ENCODE measurements around the gene WNT6. TPM values are rescaled to one million over a fixed set of nuclear protein-coding genes. Genes with fewer than 3 reads are reported as not detected.

WNT6 gene
- total and polyA plus RNA-seq, 10 of the 15 experiments (the other 5 are each of a cell fraction or from before 2014, with no cell fraction given): 0.11 to 0.44 (median 0.22) TPM; not detected in 5

DNA sequence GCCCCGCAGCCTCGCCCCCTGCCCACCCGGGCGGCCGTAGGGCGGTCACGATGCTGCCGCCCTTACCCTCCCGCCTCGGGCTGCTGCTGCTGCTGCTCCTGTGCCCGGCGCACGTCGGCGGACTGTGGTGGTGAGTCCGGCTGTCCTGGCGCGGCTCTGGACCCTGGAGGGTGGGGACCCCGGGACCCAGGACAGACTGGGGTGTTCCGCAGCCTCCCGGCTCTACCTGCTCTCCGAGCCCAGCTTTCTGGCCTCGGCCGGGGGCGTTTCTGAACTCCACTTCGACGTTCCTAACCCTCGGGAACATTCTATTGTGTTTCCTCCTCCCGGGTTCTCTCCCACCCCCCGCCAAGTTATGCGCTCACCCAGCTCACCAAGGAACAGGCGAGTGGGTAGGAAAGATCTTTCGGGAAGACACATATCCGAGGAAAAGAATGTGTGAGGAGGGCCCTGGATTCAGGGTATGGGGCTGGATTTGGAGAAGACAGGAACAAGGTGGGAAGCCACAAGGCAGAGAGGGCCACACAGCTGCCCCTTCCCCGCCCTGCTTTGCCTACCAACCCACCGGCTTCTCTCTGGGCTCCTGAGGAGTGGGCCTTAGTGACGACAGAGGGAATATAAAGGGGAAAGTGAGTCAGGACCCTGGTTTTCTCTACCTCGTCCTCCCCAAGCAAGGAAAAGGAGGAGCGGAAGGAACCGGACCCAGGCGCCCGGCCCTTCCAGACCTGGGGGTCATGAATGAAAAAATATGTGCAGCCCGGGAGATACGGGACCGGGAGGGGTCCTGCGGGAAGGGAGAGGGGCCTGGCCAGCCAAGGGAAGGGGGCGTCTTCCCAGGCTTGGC is 605 bp downstream of the WNT6 start:
- ChIA-PET RAD21 (ENCODE audit: unreplicated experiment) (interaction anchor here (1.0 kb wide), 1 partner anchor 38 kb away, joined by 6 read pairs; no protein-coding TSS in a partner anchor), CTCF (no interaction called here), SMC1A (ENCODE audit: uncharacterized antibody, unreplicated experiment) (no interaction called here), POLR2A (no interaction called here)
- Histone ChIP-seq H3K4me2 (ENCODE audit: control insufficient read depth, insufficient read depth) (0 out of 2 replicates have a peak overlapping the region, but pooled peaks have one; percentile 9), H4K20me1 (ENCODE audit: control insufficient read depth, insufficient read depth) (no peaks in the 10 kb centered on the region), H3K27ac (ENCODE audit: control insufficient read depth, insufficient read depth) (no peak overlapping the region), H3K79me2 (ENCODE audit: control insufficient read depth, insufficient read depth, low read length) (no peaks in the 10 kb centered on the region), H3K9ac (ENCODE audit: control insufficient read depth, insufficient read depth, low read length) (no peak overlapping the region), H2AFZ (ENCODE audit: control insufficient read depth, low read depth, low read length) (no peak overlapping the region), H3K4me3 (no peak overlapping the region), H3K27me3 (replicated peaks in 1 of 2; ENCODE audit: control insufficient read depth in 2 of 2, insufficient read depth in 2 of 2, low read length in 1 of 2) (peaks cover 22 to 25% of the 10 kb centered on the region in 2 experiments), H3K9me3 (replicated peaks; ENCODE audit: control insufficient read depth, insufficient read depth, low read length) (no peaks in the 10 kb centered on the region), H3K4me1 (ENCODE audit: control insufficient read depth, insufficient read depth, low read length) (no peaks in the 10 kb centered on the region), H3K36me3 (ENCODE audit: control insufficient read depth in 2 of 2, insufficient read depth in 2 of 2, low read length in 1 of 2) (no peaks in the 10 kb centered on the region)
- in situ Hi-C loops (cut with MboI): no loop called here
- WGBS (ENCODE audit: insufficient coverage, insufficient replicate concordance, low lambda C conversion rate, missing lambda C conversion rate): 15% methylated on average over 34 of the region's 47 CpGs
- FAIRE-seq (no peak), ATAC-seq (no peak), DNase-seq (ENCODE audit: low read depth, low spot score) (no peak)
- BruUV-seq (replicated peaks): no TSS peak
- TF ChIP-seq ASH2L (IDR thresholded peaks at IDR 0.05; ENCODE audit: borderline replicate concordance, low read depth): no peak
- no peak for TF ChIP-seq NFYA (IDR thresholded peaks at IDR 0.05; ENCODE audit: borderline replicate concordance, low read depth, low read length)
- no peak for TF ChIP-seq SMAD1 (IDR thresholded peaks at IDR 0.05; ENCODE audit: low read depth, partially characterized antibody)
- TF ChIP-seq SUZ12 (IDR thresholded peaks at IDR 0.05; ENCODE audit: unreplicated experiment): peak; percentile 96
- intact Hi-C loops (cut with micrococcal nuclease; ENCODE audit: unreplicated experiment): no loop called here

DNA sequence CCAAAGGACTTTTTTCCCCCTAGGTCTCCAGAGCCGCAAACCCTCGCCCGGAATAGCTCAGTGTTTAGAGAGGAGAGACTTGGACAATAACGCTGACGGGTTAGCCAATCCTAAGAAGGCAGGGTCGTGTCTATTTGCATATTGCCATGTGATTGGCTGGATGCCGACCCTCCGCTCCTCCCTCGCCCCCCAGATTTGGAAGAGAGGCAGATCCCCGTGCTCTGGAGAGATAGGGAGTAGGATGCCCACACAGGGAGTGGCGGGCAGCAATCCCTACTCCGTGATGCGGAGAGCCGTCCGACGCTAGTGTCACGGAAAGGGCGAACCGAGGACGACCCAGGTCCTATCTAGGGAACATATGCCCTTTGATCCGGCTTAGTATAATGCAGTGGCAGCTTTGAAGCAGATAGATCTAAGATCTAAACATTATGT is 1.4 kb downstream of the WNT6 start:
- no peak overlapping the region for H3K9ac ChIP-seq (ENCODE audit: control insufficient read depth, insufficient read depth, low read length)
- H3K27ac ChIP-seq (ENCODE audit: control insufficient read depth, insufficient read depth): no peak overlapping the region
- no peaks in the 10 kb centered on the region for H3K9me3 ChIP-seq (replicated peaks; ENCODE audit: control insufficient read depth, insufficient read depth, low read length)
- BruUV-seq (replicated peaks): no TSS peak
- H3K4me1 ChIP-seq (ENCODE audit: control insufficient read depth, insufficient read depth, low read length): no peaks in the 10 kb centered on the region
- no peak for DNase-seq (ENCODE audit: low read depth, low spot score)
- intact Hi-C loops (cut with micrococcal nuclease; ENCODE audit: unreplicated experiment) (no loop called here), in situ Hi-C loops (cut with MboI) (no loop called here)
- WGBS (ENCODE audit: insufficient coverage, insufficient replicate concordance, low lambda C conversion rate, missing lambda C conversion rate): 36% methylated on average over 21 of the region's 21 CpGs
- CTCF ChIA-PET: interaction anchor here (0.5 kb wide), 1 partner anchor 38 kb away, joined by 3 read pairs; no protein-coding TSS in a partner anchor
- H3K27me3 ChIP-seq (replicated peaks in 1 of 2; ENCODE audit: control insufficient read depth in 2 of 2, insufficient read depth in 2 of 2, low read length in 1 of 2): peaks cover 17 to 24% of the 10 kb centered on the region in 2 experiments
- RAD21 ChIA-PET (ENCODE audit: unreplicated experiment): interaction anchor here (1.0 to 1.4 kb wide), 2 partner anchors 16 to 37 kb away, joined by 4 to 6 read pairs; no protein-coding TSS in a partner anchor
- peak overlapping the region; percentile 33; the same call in 1 of the 2 replicates for H3K4me2 ChIP-seq (ENCODE audit: control insufficient read depth, insufficient read depth)
- H3K36me3 ChIP-seq (ENCODE audit: control insufficient read depth in 2 of 2, insufficient read depth in 2 of 2, low read length in 1 of 2): no peaks in the 10 kb centered on the region
- no peaks in the 10 kb centered on the region for H4K20me1 ChIP-seq (ENCODE audit: control insufficient read depth, insufficient read depth)
- H3K79me2 ChIP-seq (ENCODE audit: control insufficient read depth, insufficient read depth, low read length): no peaks in the 10 kb centered on the region
- peak; percentile 50; the same call in 1 of the 3 replicates for TF ChIP-seq POU2F2 (IDR thresholded peaks at IDR 0.05; ENCODE audit: borderline replicate concordance, low read depth, low read length)
- TF ChIP-seq CHD1 (IDR thresholded peaks at IDR 0.05; ENCODE audit: low read depth, low read length): no peak
- TF ChIP-seq ZNF24 (IDR thresholded peaks at IDR 0.05): no peak
- TF ChIP-seq SUZ12 (IDR thresholded peaks at IDR 0.05; ENCODE audit: unreplicated experiment): no peak
- no peak overlapping the region for H2AFZ ChIP-seq (ENCODE audit: control insufficient read depth, low read depth, low read length)
- POLR2A ChIA-PET: no interaction called here
- FAIRE-seq: no peak
- SMC1A ChIA-PET (ENCODE audit: uncharacterized antibody, unreplicated experiment): no interaction called here
- ATAC-seq: peak; percentile 18; the same call in 1 of the 3 replicates
- H3K4me3 ChIP-seq: no peak overlapping the region
